HCT116 (cell line): ENCODE results near the gene EXD2. TPM values are rescaled to one million over a fixed set of nuclear protein-coding genes. Genes with fewer than 3 reads are reported as not detected.

Source experiments
- ATAC-seq: fragments of 200-7000 bp; cut with Tn5 transposase; 2 replicates; pipeline ENCODE4 v1.9.1; 2020; ENCODE audit warnings: mild to moderate bottlenecking, moderate library complexity
- BruUV-seq: library from RNA; stranded (reverse); fragments of 400-500 nt; replicated peaks from 2 replicates; lab custom pipeline; 2021; lab: Mats Ljungman, UMichigan
- CTCF ChIA-PET: fragments of 300-600 bp; sonication (Branson Sonifier 250); formaldehyde crosslinking; loops from one replicate; lab custom pipeline; 2021; ENCODE audit warnings: antibody characterized with exemption; lab: Charles Lee
- POLR2A ChIA-PET: fragments of 300-600, 350-600 bp; sonication (Branson Sonifier 250); formaldehyde crosslinking; loops from one replicate; lab custom pipeline; 2021; ENCODE audit warnings: antibody characterized with exemption; lab: Charles Lee
- RAD21 ChIA-PET, 2 experiments: fragments of 300-600 bp; sonication (Branson Sonifier 250); formaldehyde crosslinking; loops; one replicate each; lab custom pipeline; 2023; ENCODE audit warnings: low total read pairs in 2 of 2; ENCODE audit not compliant: uncharacterized antibody in 2 of 2, unreplicated experiment in 2 of 2, low non-redundant PET in 1 of 2; lab: Charles Lee
- DNase-seq: peaks from one replicate; pipeline ENCODE4 v3.0.0-alpha.2; 2010; ENCODE audit warnings: low read depth, low spot score
- H2AFZ ChIP-seq: fragments of 200-600 bp; shearing (Covaris generic), sonication (generic); 2 replicates; pipeline ENCODE4 v1.6.1; 2017; ENCODE audit warnings: low read depth, mixed run types, mixed read lengths, antibody characterized with exemption, low read length; ENCODE audit not compliant: poor library complexity, severe bottlenecking
- H3K27ac ChIP-seq: 2 replicates; pipeline ENCODE4 v1.5.1; 2012; ENCODE audit warnings: low read depth, low read length
- H3K27me3 ChIP-seq: fragments of 200-600 bp; sonication (generic); 2 replicates; pipeline ENCODE4 v1.6.1; 2016; ENCODE audit warnings: mixed run types, low read length, mixed read lengths; ENCODE audit not compliant: insufficient read depth
- H3K36me3 ChIP-seq, 2 experiments: fragments of 200-500 bp in 1 of 2; fragments of 200-600 bp in 1 of 2; sonication (Bioruptor generic) in 1 of 2; sonication (generic) in 1 of 2; 2 replicates each; pipeline versions ENCODE4 v1.5.1 to v1.6.1; 2014 to 2016; ENCODE audit warnings: low read length in 2 of 2, inconsistent platforms in 1 of 2, mixed read lengths in 1 of 2, mixed run types in 1 of 2; ENCODE audit not compliant: insufficient read depth in 2 of 2, control insufficient read depth in 1 of 2
- H3K4me1 ChIP-seq, 2 experiments: fragments of 200-600 bp in 1 of 2; sonication (generic) in 1 of 2; 2 replicates each; pipeline versions ENCODE4 v1.5.1 to v1.6.1; 2012 to 2017; ENCODE audit warnings: low read length in 2 of 2, inconsistent platforms in 1 of 2, mild to moderate bottlenecking in 1 of 2, mixed read lengths in 1 of 2, mixed run types in 1 of 2, moderate library complexity in 1 of 2; ENCODE audit not compliant: insufficient read depth in 2 of 2, control insufficient read depth in 1 of 2
- H3K4me2 ChIP-seq: fragments of 200-600 bp; sonication (generic); 2 replicates; pipeline ENCODE4 v1.6.1; 2017; ENCODE audit warnings: mixed run types, low read length, mixed read lengths
- H3K4me3 ChIP-seq, 2 experiments: fragments of 200-600 bp in 1 of 2; sonication (generic) in 1 of 2; replicated peaks in 1 of 2; 2 replicates each; pipeline ENCODE4 v1.5.1; 2011 to 2016; ENCODE audit warnings: low read length in 2 of 2, control low read depth in 1 of 2, low read depth in 1 of 2, mild to moderate bottlenecking in 1 of 2, mixed read lengths in 1 of 2, mixed run types in 1 of 2
- H3K79me2 ChIP-seq: fragments of 200-600 bp; sonication (generic); 2 replicates; pipeline ENCODE4 v1.6.1; 2017; ENCODE audit warnings: mild to moderate bottlenecking, mixed run types, low read length, moderate library complexity, mixed read lengths; ENCODE audit not compliant: insufficient read depth
- H3K9ac ChIP-seq: fragments of 200-600 bp; sonication (generic); 2 replicates; pipeline ENCODE4 v1.6.1; 2016; ENCODE audit warnings: low read length, mixed read lengths
- H3K9me2 ChIP-seq: fragments of 200-600 bp; sonication (generic), shearing (Covaris generic); 2 replicates; pipeline ENCODE4 v1.6.1; 2017; ENCODE audit warnings: mixed run types, mild to moderate bottlenecking, moderate library complexity; ENCODE audit not compliant: insufficient read depth
- H3K9me3 ChIP-seq, 2 experiments: fragments of 200-500 bp in 1 of 2; fragments of 200-600 bp in 1 of 2; sonication (Bioruptor generic) in 1 of 2; sonication (generic) in 1 of 2; 2 replicates each; pipeline ENCODE4 v1.6.1; 2014 to 2017; ENCODE audit warnings: low read length in 2 of 2, mixed read lengths in 2 of 2, inconsistent platforms in 1 of 2, low read depth in 1 of 2, mild to moderate bottlenecking in 1 of 2, mixed run types in 1 of 2, moderate library complexity in 1 of 2; ENCODE audit not compliant: control insufficient read depth in 1 of 2, insufficient read depth in 1 of 2
- H4K20me1 ChIP-seq: fragments of 200-600 bp; sonication (generic), shearing (Covaris generic); 2 replicates; pipeline ENCODE4 v1.6.1; 2017; ENCODE audit warnings: mixed run types, mild to moderate bottlenecking, moderate library complexity; ENCODE audit not compliant: insufficient read depth
- ATF3 ChIP-seq: IDR thresholded peaks from 2 replicates; pipeline ENCODE4 v1.6.1; 2012
- CEBPB ChIP-seq: IDR thresholded peaks from 2 replicates; pipeline ENCODE4 v1.6.1; 2012; ENCODE audit warnings: low read depth
- EGR1 ChIP-seq: IDR thresholded peaks from 2 replicates; pipeline ENCODE4 v1.6.1; 2012; ENCODE audit warnings: low read depth
- ELF1 ChIP-seq: IDR thresholded peaks from 2 replicates; pipeline ENCODE4 v1.6.1; 2012; ENCODE audit warnings: low read depth, borderline replicate concordance
- EZH2phosphoT487 ChIP-seq: fragments of 200-600 bp; IDR thresholded peaks from 2 replicates; pipeline ENCODE4 v1.6.1; 2018; ENCODE audit warnings: antibody characterized with exemption, borderline replicate concordance
- POLR2A ChIP-seq: IDR thresholded peaks from 2 replicates; pipeline ENCODE4 v1.7.0; 2011; ENCODE audit warnings: borderline replicate concordance; ENCODE audit not compliant: insufficient read depth, insufficient read length; ENCODE audit errors: extremely low read depth
- RAD21 ChIP-seq: IDR thresholded peaks from 2 replicates; pipeline ENCODE4 v1.6.1; 2012; ENCODE audit warnings: low read depth, mild to moderate bottlenecking
- REST ChIP-seq: IDR thresholded peaks from 2 replicates; pipeline ENCODE4 v1.6.1; 2012; ENCODE audit warnings: low read depth
- TCF7L2 ChIP-seq: IDR thresholded peaks from 2 replicates; pipeline ENCODE4 v1.7.0; 2011; ENCODE audit warnings: borderline replicate concordance, inconsistent platforms; ENCODE audit not compliant: insufficient read depth, insufficient read length; ENCODE audit errors: extremely low read depth
- YY1 ChIP-seq: IDR thresholded peaks from 2 replicates; pipeline ENCODE4 v1.6.1; 2011; ENCODE audit warnings: low read length, low read depth, moderate library complexity, mild to moderate bottlenecking; ENCODE audit not compliant: insufficient replicate concordance; ENCODE audit errors: extremely low read depth
- ZFX ChIP-seq: fragments of 450-650 bp; IDR thresholded peaks from 2 replicates; pipeline ENCODE4 v1.6.1; 2017
- ZNF274 ChIP-seq: fragments of 200-500 bp; sonication (Bioruptor generic); IDR thresholded peaks from 2 replicates; pipeline ENCODE4 v1.6.1; 2014; ENCODE audit warnings: mild to moderate bottlenecking, low read depth, low read length, inconsistent platforms
- intact Hi-C: fragments of 100-400 bp; cut with micrococcal nuclease; formaldehyde crosslinking; loops from 2 replicates; pipeline ENCODE4 v1.10.0; 2022
- total RNA-seq: library from RNA; stranded (reverse); gene quantifications from one replicate; pipeline ENCODE4 v1.2.1, GENCODE V29; 2021; ENCODE audit not compliant: unreplicated experiment

EXD2 gene
- total RNA-seq, 1 experiment from 2014 or later: 20.2 TPM

- Histone ChIP-seq H3K4me3 (no peak overlapping the region), H3K79me2 (no peaks in the 10 kb centered on the region), H3K4me1 (peaks cover 0 to 5% of the 10 kb centered on the region in 2 experiments; a peak in 2 of 4 replicates), H3K9me3 (no peaks in the 10 kb centered on the region), H2AFZ (no peak overlapping the region), H3K9me2 (no peaks in the 10 kb centered on the region), H3K36me3 (no peaks in the 10 kb centered on the region), H3K27ac (no peak overlapping the region), H3K27me3 (peaks cover 10% of the 10 kb centered on the region; the same call in 1 of the 2 replicates), H4K20me1 (no peaks in the 10 kb centered on the region), H3K4me2 (no peak overlapping the region), H3K9ac (no peak overlapping the region)
- CTCF ChIA-PET: interaction anchor here (1.4 kb wide), 1 partner anchor 196 kb away, joined by 5 read pairs; no protein-coding TSS in a partner anchor
- POLR2A ChIA-PET: no interaction called here
- ATAC-seq: no peak
- no TSS peak for BruUV-seq
- no peak for TF ChIP-seq CEBPB
- no peak for TF ChIP-seq POLR2A
- no peak for TF ChIP-seq ELF1
- no peak for TF ChIP-seq ZFX
- TF ChIP-seq EZH2phosphoT487: no peak
- no peak for TF ChIP-seq RAD21
- no peak for TF ChIP-seq YY1
- no peak for TF ChIP-seq ZNF274
- TF ChIP-seq TCF7L2: no peak
- no peak for TF ChIP-seq ATF3
- TF ChIP-seq REST: no peak
- no peak for TF ChIP-seq EGR1
- RAD21 ChIA-PET: no interaction called here
- intact Hi-C loops: no loop called here
- no peak for DNase-seq
Measured at GRCh38 chr14:69263771-69264170, 72.5 kb downstream of the EXD2 start.
